ENCODE results near the gene SRCIN1.

The SRCIN1 gene

DNA sequence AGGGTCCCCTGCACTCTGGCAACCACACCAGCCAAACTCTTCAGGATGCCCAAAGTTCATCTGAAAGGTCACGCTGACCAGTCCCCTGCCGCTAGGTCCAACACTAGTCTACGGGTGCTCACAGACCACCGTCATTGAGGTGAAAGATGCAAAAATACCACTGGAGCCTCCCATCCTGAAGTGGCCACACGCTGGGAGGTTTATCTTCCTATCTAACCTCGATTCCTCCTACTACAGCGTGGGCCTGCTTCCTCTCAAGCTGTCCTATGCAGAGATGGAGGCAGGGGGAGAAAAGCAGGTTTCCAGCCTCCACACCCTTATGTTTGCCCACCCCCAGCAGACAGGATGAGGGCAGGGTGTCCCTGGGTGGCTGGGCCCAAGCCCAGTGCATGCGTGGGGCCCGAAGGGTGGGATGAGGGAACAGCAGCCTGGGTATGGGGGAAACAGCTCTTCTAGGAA is 6.3 kb downstream of the SRCIN1 start:
- DNase-seq = no peak

DNA sequence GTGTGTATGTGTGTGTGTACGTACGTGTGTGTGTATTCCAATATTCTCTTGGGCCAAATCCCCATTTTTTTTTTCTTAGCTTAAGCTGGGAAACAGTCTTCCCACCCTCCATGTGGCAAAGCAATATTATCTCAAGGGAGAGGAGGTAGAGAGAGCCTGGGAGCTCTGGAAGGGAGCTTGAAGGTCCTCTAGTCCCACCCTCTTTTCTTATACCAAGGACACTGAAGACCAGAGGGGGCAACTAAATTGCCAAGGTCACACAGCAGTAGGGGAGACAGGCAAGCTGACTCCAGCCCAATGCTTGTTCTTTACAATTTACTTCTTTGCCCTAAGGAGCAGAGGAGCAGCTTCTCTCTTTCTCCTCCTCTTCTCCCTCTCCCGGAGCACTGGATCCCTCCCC is 6.8 kb downstream of the SRCIN1 start:
- DNase-seq = no peak

DNA sequence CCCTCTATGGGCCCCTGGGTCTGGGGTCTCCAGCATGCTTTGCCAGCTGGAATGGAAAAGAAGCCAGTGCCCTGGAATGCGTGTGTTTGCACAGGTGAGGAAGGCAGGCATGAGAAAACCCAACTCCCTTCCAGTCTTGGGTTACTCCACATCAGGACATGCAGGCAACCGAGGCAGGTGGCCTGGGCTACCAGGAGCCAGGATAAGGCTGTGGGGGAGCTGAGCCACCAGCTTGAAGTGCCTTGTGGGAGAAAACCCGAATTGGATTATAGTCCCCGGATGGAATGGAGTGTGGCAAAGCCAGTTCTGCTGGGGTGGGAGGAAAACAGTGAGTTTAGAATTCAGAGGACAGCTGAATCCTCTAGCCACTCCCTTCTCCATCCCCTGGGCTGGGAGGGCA is 7.2 kb downstream of the SRCIN1 start:
- DNase-seq = peak; percentile 92

DNA sequence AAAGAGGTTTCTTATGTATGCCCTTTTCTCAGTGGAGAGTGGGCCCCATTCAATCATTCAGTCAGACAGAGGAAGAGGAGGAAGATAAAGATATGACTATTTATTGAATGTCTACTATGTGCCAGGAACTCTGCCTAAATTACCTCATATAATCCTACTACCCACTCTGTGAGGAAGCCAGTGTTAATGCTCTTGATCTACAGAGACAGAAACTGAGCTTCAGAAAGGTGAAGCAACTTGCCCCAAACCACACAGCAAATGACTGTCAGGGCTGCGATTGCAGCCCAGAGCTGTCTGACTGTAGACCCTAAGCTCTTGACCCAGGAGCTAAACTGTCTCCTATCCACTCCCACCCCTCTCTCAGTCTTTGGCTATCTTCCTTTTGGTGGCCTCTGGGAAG is 8.4 kb downstream of the SRCIN1 start:
- DNase-seq = no peak

DNA sequence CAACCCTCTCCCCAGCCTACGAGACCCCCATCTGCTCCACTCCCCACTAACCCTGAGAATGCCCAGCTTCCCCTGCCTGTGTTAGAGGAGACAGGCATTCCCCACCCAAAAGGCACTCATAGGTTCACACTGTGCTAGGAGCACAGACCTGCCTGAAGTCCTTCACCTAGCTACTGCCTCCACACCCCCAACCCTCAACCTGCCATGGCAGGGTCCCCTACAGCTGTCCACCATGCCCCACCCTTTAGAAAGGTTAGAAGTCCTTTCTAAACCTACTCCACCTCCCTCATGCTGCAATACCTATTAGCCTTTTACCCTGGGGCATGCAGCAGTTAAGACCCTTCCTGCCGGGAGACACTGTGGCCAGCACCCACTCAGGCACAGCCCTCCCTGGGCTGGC is 9.1 kb downstream of the SRCIN1 start:
- no peak for DNase-seq

DNA sequence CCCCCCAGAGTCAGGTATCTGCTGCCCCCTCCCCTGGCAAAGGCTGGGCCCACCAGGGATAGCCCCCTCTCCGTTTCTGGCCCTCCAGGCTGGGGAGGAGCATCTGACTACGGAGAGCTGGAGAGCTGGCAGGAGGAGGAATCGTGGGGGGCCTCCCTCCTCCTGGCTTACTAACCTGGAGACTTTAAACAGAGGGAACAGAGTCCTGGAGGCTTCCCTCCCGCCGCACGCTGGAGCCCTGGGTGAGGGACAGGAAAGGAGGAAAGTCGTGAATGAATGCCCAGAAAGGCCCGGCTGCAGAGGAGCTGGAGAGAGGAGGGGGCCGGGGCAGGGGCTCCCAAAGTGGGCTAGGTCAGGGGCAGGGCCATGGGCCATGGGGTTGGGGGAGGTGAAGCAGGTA is 9.9 kb downstream of the SRCIN1 start:
- no peak for DNase-seq

DNA sequence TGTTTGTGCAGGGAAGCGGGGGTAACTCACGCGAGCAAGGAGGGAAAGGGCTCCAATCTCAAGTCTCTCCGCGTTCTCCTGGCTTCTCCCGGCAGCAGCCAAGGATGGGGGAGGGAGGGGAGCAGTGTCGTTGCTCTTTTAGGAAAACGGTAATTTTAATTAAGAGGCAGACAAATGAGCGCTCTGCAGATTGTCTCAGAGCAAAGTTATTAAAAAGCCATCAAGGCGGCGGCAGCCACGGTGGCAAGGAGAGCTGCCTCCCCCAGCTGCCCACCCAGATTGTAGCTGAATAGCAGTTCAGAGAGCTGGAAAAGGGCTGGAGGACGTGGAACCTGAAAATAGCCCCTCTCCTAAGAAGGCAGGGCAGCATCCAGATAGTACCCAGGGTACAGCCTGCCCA is 11.6 kb downstream of the SRCIN1 start:
- DNase-seq = no peak

DNA sequence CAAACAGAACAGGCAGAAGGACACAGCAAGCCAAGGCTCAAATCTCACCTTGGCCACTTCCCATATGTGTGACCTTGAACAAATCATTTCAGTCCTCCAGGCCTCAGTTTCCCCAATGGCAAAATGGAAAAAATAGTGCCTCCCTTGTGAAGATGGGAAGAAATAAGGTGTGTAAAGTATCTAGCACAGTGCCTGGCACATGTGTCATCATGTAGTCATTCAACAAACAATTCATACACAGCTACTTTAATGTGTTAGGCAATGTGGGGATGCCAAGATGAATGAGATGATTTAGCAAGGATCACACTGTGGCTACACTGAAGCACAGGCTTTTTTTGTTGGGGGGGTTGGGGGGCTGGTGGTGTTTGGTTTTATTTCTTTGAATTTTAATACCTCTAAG is 13.3 kb downstream of the SRCIN1 start:
- DNase-seq = no peak

DNA sequence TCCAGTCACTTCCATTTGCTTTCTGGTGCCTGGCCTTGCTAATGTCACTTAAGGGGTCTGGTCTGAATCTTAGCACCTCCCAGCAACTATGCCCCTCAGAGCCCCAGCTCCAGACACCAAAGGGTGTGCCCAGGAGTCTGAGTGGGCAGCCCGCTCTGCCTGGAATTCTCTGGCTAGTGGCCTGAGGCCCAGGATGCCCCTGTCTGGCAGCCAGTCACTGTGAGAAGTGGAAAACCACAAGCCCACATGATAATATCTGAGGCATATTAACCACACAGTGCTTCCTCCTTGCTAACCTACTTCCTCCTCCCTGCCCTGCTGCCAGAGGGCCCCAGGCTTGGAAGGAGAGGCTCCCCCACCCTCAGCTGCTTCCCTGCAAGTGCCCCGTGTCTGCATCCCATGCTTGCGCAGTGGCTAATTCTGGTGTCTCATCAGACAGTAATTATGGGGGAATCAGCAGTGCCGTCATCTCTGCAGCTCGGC is 14.0 kb downstream of the SRCIN1 start:
- no peak for DNase-seq

DNA sequence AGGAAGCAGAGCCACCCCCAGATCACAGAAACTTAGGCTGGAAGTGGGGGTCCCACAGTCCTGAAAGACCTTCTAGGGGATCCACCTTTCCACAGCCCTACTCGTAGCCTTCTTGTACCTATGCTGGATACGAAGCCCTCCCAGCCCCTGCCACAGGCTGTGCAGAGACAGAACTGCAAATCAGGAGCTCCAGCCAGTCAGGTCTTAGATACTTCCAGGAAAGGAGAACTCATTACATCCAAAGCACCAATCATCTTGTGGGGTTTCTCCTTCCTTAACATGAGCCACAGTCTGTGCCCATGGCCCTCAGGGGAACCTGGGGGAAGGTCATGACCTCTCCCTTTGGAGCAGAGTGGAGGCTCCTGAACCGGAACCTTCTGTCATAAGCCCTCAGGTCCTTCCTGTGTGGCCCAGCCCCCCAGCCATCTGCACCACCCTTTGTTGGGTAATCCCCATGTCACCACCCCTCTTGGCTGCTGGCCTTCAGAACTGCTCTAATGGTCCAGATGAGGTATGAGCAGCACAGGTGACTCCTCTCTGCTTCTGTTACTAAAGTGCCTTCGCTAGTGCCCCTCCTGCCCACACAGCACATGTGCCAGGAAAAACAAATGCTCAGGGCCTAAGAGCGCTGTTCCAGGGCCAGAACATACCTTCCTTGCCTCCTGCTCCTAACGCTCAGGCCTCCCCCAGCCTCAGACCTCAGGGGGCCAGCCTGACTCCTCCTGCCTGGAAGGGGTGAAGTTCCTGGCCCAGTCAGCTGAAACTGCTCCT is 14.6 kb downstream of the SRCIN1 start:
- no peak for DNase-seq

DNA sequence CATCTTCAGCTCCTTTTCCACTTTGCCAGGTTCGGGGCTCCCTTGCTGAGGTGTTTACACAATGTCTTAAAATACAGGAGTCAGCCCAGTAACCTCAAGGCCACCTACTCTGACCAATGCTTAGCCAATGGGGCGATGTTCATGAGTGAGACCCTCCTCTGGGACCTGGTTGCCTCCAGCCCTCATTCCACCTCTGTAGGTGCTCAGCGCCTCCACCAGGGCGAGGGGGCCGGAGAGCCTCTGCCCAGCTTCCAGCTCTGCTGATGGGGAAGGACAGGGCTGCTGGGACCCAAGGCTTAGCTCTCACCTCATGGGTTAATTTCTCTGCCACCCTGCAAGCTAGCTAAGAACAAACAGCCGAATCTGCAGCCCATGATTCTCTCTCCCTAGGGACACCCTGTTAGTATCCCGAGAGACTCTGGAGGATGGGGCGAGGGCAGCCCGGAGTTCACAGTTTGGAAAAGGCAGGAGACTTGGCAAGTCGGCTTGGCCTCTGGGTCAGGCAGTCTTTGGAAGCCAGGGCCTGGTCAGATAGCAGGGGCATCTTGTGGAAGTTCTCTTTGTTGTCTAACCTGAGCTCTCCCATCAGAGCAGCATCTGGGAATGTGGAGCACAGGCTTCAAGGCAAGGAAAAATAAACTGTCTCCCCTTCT is 16.2 kb downstream of the SRCIN1 start:
- no peak for DNase-seq

DNA sequence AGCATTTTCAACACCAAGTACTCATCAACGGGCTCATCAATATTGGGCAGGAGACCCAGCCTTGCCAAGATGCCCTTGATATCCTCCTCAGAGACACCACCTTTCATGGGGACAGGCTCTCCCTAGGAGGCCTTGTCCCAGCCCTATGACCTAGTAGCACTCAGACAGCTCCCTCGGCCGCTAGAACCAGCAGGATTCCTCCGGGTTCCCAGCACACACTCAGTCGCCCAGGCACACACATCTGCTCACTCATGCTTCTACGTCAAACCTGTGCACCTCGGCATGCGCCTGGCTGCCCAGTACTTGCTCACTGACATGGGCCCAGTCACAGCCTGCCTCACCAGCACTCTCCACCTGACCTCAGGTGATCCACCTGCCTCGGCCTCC is 17.0 kb downstream of the SRCIN1 start:
- no peak for DNase-seq

DNA sequence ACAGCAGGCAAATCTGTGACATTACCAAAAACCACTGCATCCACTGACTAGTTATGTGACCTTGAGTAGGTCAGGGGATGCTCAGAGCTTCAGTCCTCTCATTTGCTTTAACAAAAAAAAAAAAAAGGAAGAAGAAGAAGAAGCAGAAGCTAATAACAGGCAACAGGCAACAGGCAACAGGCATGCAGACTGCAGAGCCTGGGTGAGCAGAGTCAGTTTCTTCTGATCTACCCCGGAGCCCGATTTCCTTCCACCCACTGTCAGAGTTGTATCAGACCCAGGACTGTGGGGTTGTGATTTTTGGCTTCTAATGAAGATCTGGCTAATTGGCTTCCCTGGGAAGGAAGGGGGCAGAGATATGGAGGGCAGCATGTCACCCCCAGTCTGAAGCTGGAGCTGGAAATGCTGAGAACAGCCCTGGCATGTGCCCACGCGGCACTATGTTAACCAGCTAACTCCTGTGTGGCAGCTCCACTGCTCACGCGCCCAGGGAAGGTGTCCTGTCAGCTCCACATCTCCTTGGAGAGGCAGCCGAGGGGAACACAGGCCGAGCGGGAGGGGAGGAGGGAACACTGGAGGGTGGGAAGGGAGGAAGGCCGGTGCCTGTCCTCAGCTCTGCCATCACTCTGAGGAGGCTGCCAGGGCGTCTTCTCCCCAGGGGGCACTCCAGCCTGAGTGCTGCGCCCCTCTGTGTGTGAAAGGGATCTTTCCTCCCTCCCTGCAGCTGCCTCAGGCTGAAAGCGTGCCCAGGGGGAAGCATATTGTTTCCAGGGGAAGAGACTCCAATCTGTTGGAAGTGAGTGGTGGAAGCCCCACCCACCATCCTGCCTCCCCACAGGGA is 17.6 kb downstream of the SRCIN1 start:
- DNase-seq = no peak

DNA sequence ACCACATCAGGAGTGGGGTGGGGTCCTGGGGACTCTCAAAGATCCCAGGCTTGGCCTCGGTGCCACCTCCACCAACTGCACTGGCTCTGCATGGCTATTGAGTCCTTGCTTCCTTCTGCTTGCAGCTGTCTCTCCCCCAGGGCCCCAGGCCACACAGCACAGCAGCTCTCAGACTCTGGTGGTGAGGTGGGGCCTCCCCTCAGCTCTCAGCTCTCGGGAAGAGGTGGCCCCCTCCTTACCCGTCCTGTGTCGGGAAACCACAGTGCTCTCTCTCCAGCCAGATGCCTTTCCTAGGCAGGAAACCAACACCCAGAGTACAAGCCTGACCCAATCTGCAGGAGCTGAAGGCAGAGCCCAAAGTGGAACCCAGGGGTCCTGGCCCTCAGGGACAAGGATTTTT is 18.5 kb downstream of the SRCIN1 start:
- DNase-seq = no peak

DNA sequence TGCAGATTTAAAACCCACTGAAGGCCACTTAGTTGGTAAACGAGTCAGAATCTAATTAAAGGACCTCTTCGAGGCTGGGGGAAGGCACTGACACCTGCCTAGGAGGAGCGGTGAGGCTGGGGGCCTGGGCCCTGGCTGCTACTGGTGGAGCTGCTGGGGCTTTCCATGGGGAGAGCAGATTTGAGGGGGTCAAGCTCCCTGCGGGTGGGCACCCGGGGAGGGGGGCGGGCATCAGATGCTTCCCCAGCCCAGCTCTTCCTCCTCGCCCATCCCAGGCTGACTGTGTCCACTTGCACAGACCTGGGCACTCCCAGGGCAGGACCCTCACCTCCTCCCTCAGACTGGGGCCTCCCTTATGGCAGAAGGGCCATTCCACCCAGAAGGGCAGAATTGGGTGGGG is 19.0 kb downstream of the SRCIN1 start:
- DNase-seq = no peak

DNA sequence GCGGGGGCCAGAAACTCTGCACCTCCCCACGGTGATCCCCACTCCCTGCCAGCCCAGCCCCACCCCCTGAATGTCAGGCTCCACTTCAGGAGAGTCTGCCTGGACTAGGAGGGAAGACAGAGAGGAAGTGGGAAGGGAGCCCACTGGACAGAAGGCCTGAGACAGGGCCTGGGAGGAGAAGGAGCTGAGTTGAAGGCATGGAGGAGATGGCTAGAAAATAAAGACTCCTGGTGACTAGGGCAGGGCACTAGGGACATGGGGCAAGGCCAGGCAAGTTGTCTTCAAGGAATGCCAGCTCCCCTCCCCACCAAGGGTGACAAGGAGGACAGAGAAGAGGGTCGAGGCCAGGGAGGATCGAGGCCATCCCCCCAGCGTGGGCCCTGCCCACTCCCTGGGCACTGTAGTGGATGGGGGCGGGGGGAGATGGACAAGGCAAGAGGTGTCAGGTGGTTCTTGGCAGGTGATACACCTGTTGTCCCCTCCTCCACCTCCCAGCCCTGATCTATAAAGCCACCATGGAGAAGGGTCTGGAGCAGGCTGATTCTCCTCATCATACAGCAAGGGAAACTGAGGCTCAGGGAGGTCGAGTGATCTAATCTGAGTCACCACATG is 19.7 kb downstream of the SRCIN1 start:
- no peak for DNase-seq

DNA sequence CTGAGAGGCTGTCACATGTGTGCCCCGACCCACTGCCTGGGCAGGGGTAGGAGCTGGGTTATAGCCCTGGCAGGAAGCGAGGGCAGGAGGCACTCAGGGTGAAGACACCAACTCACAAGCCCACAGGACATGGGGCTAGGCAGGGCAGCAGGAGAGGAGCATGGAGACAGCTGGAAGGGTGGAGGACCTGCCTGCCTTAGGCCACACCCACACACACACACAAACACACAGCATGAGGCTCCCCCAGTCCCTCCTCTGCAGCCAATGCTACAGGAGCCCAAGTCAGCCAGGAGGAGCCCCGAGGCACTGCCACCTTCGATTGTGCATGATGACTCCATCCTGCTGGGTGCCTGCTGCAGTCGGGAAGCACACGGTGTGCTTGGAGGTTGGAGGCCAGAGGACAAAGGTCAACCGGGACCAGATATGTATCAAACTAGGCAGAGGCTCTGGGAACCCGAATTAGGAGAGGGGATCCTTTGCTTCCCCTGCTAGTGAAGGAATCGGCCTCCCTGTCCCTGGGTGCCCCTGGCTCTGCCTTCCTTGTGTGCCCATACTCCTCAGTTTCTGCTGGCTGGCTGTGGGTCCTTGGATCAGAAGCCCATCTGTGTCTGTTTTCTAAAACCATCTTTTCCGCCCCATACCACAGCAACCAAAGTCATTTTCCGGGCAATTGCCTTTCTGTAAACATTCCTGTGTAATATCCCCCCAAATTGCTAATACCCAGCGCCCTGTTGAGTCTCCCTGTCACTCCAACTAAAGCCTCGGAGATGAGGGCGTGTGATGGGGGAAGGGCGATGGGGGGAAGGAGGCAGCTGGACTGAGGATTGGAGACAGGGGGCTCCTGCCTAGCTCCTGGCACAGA is 20.5 kb downstream of the SRCIN1 start:
- peak; percentile 86 for DNase-seq

DNA sequence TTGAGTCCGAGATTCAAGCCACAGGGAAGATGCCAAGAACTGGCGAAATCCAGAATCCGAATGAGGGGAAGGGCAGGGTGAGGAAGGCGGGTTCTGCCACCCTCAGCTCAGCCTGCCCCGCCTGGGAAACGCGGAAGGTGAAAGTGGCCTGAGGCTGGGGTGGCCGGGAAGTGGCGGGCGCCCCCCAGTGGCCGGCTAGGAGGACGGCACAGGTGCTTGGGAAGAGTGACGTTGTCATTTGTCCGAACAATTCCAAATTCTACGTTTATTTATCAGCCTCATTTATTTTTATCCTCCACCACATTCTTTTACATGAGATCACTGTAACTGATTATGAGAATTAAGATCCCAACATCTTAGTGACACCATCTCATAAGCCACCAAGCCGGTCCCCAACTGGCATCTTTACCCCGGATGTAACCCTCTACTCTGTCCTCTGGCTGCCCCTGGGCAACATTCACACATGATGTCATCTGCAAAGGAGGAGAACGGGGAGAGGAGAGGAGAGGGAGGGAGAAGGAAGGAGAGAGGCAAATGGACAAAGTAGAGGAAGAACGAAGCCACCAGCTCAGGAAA is 21.3 kb downstream of the SRCIN1 start:
- peak; percentile 71 for DNase-seq

DNA sequence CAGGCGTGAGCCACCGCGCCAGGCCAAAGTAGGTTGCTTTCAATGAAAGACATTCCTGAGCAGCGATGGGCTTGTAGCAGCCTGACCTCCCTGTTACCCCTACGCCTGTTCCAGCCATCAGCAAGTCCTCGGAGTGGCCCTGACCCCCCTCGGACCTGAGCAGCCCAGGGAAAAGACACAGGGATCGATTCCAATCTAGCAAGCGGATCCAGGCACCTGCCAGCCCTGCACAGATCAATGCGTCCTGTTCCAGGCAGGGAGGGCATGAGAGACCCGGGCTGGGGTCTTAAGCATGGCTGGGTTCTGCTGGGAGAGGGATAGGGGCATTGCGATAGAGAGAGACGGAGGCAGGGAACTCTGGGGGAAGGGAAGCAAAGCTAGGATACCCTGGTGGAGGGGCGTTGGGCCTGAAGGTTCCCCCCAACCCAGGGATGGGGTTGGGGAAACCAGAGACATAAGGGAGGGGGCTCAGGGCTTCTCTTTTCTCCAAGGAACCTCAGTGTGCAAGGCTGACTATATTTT is 21.9 kb downstream of the SRCIN1 start:
- no peak for DNase-seq

DNA sequence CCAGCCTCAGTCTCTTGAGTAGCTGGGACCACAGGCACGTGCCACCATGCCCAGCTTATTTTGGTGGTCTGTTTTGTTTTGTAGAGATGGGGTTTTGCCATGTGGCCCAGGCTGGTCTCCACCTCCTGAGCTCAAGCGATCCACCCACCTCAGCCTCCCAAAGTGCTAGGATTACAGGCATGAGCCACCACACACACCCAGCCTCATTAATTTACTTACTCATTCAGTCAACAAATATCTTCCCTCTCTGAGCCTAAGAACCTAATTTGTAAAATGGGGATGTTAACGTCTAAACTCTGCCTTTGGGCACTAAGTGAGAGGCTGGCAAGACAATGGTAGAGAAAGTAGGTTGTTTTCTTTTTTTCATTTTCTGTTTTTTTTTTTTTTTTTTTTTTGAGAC is 22.6 kb downstream of the SRCIN1 start:
- DNase-seq = no peak

DNA sequence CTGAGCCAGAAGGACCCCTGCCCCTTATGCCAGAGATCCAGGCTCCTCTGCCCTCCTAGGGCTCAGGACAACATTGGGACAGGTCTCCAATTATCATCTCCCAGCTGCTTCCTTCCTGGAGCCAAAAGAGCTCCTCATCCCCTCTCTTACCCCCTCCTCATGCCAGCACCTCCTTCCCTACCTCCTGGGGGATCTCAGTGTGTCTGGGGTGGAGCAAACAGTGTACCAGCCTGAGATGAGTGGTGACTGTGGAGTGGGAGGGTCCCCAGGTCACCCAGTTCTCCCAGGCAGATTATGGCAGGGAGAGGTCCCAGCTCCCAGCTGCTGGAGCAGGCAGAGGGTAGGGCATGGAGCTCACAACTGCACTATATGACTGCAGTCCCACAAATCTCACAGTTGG is 23.7 kb downstream of the SRCIN1 start:
- no peak for DNase-seq

DNA sequence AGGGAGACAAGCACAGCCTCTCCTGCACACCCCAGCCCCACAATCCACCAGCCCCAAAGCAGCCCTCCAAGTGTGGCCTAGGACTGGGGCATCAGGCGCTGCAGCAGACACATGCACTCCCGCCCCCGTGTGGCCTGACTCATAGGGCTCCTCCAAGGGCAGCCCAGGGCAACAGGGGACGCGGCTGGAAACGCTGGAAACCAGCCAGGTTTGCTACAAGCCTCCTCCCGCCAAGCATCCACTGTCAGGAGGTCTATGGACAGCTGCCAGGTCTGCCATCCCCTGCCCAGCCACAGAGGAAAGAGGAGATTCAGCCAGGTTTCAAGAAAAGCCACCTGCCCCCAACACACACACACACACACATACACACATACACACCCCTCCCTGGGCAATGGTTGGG is 25.8 kb downstream of the SRCIN1 start:
- DNase-seq = peak; percentile 90

Measured in NCI-H146 (cell line).